Epidermal melanocyte (primary cell): ENCODE data around the gene ZP4.
"Not testable (repeated sequence)": the region's sequence is repeated elsewhere in the genome, so short reads cannot be mapped to it uniquely, and the experiment has no call there.

ENCODE experiments used
- DNase-seq: peaks from one replicate; pipeline ENCODE4 v3.0.0; 2011; ENCODE audit warnings: low spot score; ENCODE audit not compliant: insufficient read length

Gene ZP4

GRCh38 chr1:237878406-237878805 lies 12.3 kb downstream of the ZP4 start:
- DNase-seq = no peak

GRCh38 chr1:237877631-237878030 lies 13.1 kb downstream of the ZP4 start:
- no peak for DNase-seq

GRCh38 chr1:237875291-237875690 lies 15.4 kb downstream of the ZP4 start:
- DNase-seq = no peak

GRCh38 chr1:237873487-237874211 lies 17.1 kb downstream of the ZP4 start:
- DNase-seq = no peak

GRCh38 chr1:237868817-237869600 lies 21.7 kb downstream of the ZP4 start:
- DNase-seq = no peak

- DNase-seq = no peak
These were observed 23.3 kb downstream of the ZP4 start for GRCh38 chr1:237867380-237867888.

- no peak for DNase-seq
These were observed 26.1 kb downstream of the ZP4 start for GRCh38 chr1:237864338-237865244.

- no peak for DNase-seq
These were observed 27.5 kb downstream of the ZP4 start for GRCh38 chr1:237863234-237863633.

- DNase-seq = no peak
These were observed 28.8 kb downstream of the ZP4 start for GRCh38 chr1:237861944-237862343.

- no peak for DNase-seq
These were observed 31.7 kb downstream of the ZP4 start for GRCh38 chr1:237858992-237859391.

- DNase-seq = no peak
These were observed 33.3 kb downstream of the ZP4 start for GRCh38 chr1:237857455-237857854.

GRCh38 chr1:237852342-237852741 lies 38.4 kb downstream of the ZP4 start:
- no peak for DNase-seq

GRCh38 chr1:237851210-237851845 lies 39.4 kb downstream of the ZP4 start:
- no peak for DNase-seq

- not testable (repeated sequence) for DNase-seq
These were observed 47.2 kb downstream of the ZP4 start for GRCh38 chr1:237843516-237843915.

- DNase-seq = no peak
These were observed 49.2 kb downstream of the ZP4 start for GRCh38 chr1:237841485-237841884.

GRCh38 chr1:237838904-237839534 lies 51.7 kb downstream of the ZP4 start:
- DNase-seq = no peak

GRCh38 chr1:237838320-237838719 lies 52.4 kb downstream of the ZP4 start:
- DNase-seq = no peak

- DNase-seq = no peak
These were observed 56.3 kb downstream of the ZP4 start for GRCh38 chr1:237834461-237834860.

- no peak for DNase-seq
These were observed 56.7 kb downstream of the ZP4 start for GRCh38 chr1:237834048-237834447.

GRCh38 chr1:237832858-237833257 lies 57.9 kb downstream of the ZP4 start:
- no peak for DNase-seq
